GM19438 (cell line): ENCODE measurements around the gene PTPRH.

Experiments
- ATAC-seq: cut with Tn5 transposase; IDR thresholded peaks from one replicate; pipeline ENCODE4 v1.9.1; 2021; ENCODE audit warnings: low read depth; ENCODE audit not compliant: unreplicated experiment

The PTPRH gene

GRCh38 chr19:55246462-55247451 is 37.5 kb upstream of the PTPRH start:
- ATAC-seq = no peak

DNA sequence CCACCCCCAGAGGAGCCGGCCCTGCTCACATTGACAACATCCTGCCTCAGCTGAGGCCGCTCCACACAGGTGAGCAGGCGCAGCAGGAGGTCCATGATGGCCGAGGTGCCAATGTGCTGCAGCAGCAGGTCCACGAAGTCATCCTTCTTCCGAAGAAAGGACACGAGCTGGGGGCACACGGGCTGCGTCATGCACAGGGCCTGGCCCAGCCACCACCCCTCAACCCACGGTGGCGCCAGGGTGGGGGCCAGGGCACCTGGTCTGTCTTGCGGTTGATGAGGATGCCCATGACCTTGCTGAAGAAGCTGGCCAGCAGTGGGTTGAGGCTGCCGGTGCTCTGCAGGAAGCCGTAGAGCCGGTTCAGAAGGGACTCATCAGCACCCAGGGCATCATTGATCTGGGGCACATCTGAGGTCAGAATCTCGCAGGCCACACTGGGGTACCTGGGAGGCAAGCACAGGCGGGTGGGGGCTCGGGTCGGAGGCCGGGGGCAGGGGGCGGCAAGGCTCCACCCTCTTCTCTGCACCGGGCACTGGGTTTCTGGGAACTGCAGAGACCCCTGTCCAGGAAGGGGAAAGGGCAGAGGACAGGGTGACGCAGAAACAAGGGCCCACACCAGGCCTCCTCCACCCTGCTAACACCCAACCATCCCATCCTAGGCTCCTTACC is 36.1 kb upstream of the PTPRH start:
- ATAC-seq = no peak

- ATAC-seq = no peak
These were observed 34.8 kb upstream of the PTPRH start for GRCh38 chr19:55244004-55244680.

GRCh38 chr19:55242517-55242916 is 33.2 kb upstream of the PTPRH start:
- no peak for ATAC-seq

DNA sequence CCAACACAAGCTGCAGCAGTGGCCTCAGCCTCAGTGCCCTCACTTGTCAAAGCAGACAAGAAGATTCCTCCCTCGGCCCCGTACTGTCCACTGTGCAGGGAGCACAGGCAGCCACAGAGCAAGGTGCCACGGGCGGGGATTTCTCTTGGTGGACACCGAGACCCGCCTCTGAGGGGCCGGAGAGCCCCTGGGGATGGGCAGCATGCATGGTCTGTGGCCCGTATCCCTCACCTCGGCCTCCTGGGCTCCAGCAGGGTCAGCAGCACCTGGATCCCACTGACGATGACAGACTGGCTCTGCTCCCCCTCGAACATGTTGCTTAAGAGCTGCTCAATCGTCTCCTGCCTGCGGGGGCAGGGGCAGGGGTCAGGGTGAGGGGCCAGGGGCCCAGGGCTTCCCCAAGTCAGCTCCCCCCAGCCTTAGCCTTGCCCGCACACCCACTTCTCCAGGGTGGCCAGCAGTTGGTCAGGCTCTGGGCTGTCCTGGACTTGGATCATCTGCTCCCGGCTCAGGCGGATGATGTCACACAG is 32.7 kb upstream of the PTPRH start:
- no peak for ATAC-seq

- no peak for ATAC-seq
These were observed 32.0 kb upstream of the PTPRH start for GRCh38 chr19:55241143-55241934.

GRCh38 chr19:55240713-55241020 is 31.4 kb upstream of the PTPRH start:
- no peak for ATAC-seq

DNA sequence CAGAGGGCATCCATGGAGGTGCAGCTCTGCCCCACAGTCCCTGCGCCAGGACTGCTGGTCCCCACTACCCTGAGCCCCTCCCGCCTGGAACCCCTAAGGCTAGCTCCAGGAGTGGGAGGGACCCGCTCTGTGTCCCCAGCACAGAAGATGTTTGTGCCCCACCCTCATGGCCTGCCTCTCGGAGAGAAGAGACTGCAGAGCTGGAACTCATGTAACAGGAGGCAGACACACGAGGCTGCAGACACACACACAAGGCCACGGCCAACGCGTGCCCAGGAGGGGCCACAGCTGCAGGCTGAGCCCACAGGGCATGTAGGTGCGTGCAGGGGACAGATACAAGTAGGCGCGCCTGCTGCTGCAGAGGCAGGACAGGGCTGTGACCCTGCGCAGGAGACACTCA is 29.7 kb upstream of the PTPRH start:
- no peak for ATAC-seq

DNA sequence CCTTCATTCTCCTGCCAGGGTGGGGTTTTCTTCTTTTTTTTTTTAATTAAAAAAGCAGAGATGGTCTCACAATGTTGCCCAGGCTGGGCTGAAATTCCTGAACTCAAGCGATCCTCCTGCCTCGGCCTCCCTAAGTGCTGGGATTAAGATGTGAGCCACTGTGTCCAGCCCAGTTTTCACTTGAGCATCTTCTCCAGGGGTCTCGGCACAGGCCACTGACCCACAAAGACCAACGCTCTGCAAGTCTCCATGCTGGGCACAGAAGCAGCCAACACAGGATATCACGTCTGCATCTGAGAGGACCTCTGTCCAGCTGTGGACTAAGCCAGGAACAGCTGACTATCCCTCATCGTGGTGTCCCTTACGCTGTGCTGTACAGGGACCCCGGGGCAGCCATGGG is 28.7 kb upstream of the PTPRH start:
- ATAC-seq = no peak

GRCh38 chr19:55232986-55233385 is 23.7 kb upstream of the PTPRH start:
- no peak for ATAC-seq

DNA sequence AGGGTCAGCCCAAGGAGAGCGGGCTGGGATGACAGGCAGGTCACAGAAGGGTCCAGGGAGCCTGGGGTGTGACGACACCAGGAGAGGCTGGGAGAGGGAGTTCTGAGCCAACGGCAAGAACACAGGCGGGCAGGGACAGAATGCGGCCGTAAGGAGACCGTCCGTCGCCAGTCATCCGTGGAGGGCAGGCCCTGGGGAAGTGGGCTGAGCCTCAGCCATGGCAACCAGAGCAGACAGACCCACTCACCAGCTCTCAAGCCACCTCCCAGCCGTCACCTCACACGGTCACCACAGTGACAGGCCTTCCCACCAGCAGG is 22.9 kb upstream of the PTPRH start:
- ATAC-seq = no peak

DNA sequence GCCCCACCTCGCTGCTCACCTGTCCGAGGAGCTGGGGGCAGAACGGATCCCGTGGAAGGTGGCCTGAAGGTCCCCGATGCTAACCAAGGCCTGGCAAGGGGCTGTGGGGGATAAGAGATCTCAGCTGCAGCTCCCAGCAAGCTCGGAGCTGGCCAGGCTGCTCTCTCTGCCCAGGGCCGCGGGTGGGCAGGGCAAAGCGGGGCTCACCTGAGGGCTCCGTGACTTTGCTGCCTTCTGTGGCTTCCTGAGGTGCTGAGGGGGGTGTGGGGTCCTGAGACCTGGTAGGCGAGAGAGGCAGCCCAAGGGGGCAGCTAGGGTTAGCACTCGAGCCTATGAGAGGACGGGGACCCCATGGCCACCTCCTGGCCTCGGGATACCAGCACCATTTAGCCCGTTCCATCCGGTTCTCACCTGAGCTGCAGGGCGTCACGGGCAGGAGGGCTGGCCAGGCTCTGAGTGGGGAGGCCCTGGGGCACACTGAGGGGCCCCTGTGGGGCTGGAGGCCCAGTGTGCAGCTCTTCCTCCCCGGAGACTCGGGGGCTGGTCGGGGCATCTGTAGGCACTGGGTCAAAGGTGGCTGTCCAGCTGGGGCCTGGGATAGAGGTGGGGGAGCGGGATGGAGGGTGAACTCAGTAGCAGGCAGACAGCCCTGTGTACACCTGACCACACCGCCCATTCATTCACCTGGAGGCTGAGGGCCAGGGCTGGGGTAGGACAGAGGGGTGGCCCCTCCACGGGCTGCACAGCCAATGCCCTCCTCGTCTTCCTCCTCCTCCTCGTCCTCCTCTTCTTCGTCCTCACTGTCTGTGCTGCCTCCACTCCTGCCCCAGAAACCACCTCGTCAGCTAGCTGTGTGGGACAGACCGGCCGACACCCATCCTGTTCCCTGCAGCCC is 22.3 kb upstream of the PTPRH start:
- ATAC-seq = no peak

GRCh38 chr19:55230780-55231179 is 21.5 kb upstream of the PTPRH start:
- ATAC-seq = no peak

GRCh38 chr19:55230329-55230728 is 21.0 kb upstream of the PTPRH start:
- ATAC-seq = no peak

DNA sequence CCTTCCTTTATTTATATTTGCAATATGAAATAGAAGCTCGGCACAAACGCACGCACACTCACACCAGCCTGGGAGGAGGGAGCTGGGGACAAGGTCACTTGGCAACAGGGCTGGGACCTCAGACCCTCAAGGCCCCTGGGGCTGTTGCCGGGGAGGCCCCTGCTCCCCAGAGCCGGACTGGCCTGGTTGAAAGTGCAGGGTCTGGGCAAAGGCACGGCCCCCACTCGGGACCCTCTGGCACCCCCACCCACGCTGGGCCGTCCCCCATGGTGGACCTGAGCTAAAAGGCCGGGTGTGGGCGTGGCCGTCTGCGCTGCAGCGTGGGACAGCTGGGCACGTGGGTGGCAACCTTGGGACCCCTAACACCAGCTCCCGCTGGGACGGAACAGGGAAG is 20.5 kb upstream of the PTPRH start:
- no peak for ATAC-seq

DNA sequence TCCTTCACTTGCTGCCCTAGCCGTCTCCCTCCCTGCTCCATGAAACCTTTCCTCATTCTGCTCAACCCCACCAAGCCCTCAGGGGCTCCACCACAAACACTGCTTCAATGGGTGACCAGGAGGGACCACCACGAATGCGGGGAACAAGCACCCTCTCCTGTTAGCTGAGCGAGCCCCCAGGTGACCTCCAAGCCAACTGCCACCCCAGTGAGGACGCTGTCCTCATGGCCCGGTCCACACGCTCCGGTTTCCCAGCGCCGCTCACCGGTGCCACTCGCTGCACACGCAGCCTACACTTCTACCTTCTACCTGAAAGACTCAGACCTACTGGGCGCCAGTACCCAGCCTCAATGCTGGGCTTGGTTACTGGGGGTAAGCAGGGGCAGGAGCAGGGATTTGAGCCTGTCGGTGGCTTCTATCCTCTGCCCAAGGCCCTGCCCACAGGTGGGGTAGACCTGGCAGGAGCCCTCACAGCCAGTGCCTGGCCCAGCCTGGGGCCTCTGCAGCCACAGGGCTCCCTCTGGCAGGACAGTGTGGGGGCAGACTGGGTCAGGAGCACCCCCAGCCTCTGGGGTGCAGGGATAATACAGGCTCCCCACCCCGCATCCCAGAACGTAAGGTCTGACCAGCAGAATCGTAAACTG is 20.0 kb upstream of the PTPRH start:
- ATAC-seq = no peak

GRCh38 chr19:55228403-55229031 is 19.2 kb upstream of the PTPRH start, which contains the start of gene TMEM86B:
TMEM86B (minus strand) TSS chr19:55228763; CDS start chr19:55228741, 22 bp downstream.
- no peak for ATAC-seq

DNA sequence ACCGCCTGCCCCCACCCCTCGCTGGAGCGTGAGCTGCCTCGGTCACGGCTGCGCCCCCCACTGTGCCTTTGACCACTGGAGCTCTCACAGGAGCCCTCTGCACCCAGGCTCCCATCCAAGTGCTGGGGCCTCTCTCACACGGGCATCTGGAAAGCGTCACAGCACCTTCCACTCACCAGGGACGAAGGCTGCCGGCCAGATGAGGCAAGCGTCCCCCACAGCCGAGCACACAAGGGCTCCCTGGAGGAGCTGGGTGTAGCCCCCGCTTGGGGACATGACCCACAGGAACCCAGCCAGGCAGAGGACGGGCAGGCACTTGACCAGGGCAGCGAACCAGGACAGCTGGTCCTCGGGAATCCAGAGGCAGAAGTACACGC is 18.7 kb upstream of the PTPRH start:
- no peak for ATAC-seq
